NOMO-1 treated with dmso at 0.1 percent for 144 hours (cell line): ENCODE measurements around the gene SERPINE1.
"Not testable (repeated sequence)": the region's sequence is repeated elsewhere in the genome, so short reads cannot be mapped to it uniquely, and the experiment has no call there.

Source experiments
- DNase-seq: peaks from one replicate; lab custom pipeline; 2025; ENCODE audit not compliant: unreplicated experiment; lab: John Stamatoyannopoulos, UW

SERPINE1 gene

GRCh38 chr7:101100858-101101847, 25.8 kb upstream of the SERPINE1 start:
- DNase-seq = no peak

GRCh38 chr7:101102026-101102425, 24.9 kb upstream of the SERPINE1 start:
- no peak for DNase-seq

- not testable (repeated sequence) for DNase-seq
Measured at GRCh38 chr7:101103701-101104100, 23.2 kb upstream of the SERPINE1 start.

- no peak for DNase-seq
Measured at GRCh38 chr7:101104193-101104713, 22.7 kb upstream of the SERPINE1 start.

- no peak for DNase-seq
Measured at GRCh38 chr7:101104799-101105198, 22.1 kb upstream of the SERPINE1 start.

GRCh38 chr7:101105248-101105647, 21.7 kb upstream of the SERPINE1 start:
- DNase-seq = not testable (repeated sequence)

GRCh38 chr7:101106386-101106785, 20.5 kb upstream of the SERPINE1 start:
- DNase-seq = no peak

- peak; percentile 49 for DNase-seq
Measured at GRCh38 chr7:101108330-101108857, 18.5 kb upstream of the SERPINE1 start.

- no peak for DNase-seq
Measured at GRCh38 chr7:101108961-101109360, 17.9 kb upstream of the SERPINE1 start.

GRCh38 chr7:101109368-101109767, 17.5 kb upstream of the SERPINE1 start:
- DNase-seq = no peak

GRCh38 chr7:101111261-101111660, 15.6 kb upstream of the SERPINE1 start:
- no peak for DNase-seq

GRCh38 chr7:101112233-101112632, 14.7 kb upstream of the SERPINE1 start:
- no peak for DNase-seq

GRCh38 chr7:101113140-101113539, 13.8 kb upstream of the SERPINE1 start:
- not testable (repeated sequence) for DNase-seq

GRCh38 chr7:101113836-101114235, 13.1 kb upstream of the SERPINE1 start:
- DNase-seq = no peak

GRCh38 chr7:101114492-101114891, 12.4 kb upstream of the SERPINE1 start:
- DNase-seq = no peak

GRCh38 chr7:101115215-101115614, 11.7 kb upstream of the SERPINE1 start:
- no peak for DNase-seq

GRCh38 chr7:101116898-101117297, 10.0 kb upstream of the SERPINE1 start:
- no peak for DNase-seq

- DNase-seq = no peak
Measured at GRCh38 chr7:101118856-101119255, 8.0 kb upstream of the SERPINE1 start.

- DNase-seq = no peak
Measured at GRCh38 chr7:101119876-101120275, 7.0 kb upstream of the SERPINE1 start.

- no peak for DNase-seq
Measured at GRCh38 chr7:101120315-101120714, 6.6 kb upstream of the SERPINE1 start.

GRCh38 chr7:101121631-101121990, 5.3 kb upstream of the SERPINE1 start:
- not testable (repeated sequence) for DNase-seq
